CD4-positive, alpha-beta T cell treated with Interleukin-10 for 1 hour (primary cell): ENCODE measurements around the gene ZNF350.
"Not testable (repeated sequence)": the region's sequence is repeated elsewhere in the genome, so short reads cannot be mapped to it uniquely, and the experiment has no call there.

Experiments used
- DNase-seq: peaks from one replicate; pipeline ENCODE4 v3.0.0-alpha.2; 2020

Gene ZNF350

DNA sequence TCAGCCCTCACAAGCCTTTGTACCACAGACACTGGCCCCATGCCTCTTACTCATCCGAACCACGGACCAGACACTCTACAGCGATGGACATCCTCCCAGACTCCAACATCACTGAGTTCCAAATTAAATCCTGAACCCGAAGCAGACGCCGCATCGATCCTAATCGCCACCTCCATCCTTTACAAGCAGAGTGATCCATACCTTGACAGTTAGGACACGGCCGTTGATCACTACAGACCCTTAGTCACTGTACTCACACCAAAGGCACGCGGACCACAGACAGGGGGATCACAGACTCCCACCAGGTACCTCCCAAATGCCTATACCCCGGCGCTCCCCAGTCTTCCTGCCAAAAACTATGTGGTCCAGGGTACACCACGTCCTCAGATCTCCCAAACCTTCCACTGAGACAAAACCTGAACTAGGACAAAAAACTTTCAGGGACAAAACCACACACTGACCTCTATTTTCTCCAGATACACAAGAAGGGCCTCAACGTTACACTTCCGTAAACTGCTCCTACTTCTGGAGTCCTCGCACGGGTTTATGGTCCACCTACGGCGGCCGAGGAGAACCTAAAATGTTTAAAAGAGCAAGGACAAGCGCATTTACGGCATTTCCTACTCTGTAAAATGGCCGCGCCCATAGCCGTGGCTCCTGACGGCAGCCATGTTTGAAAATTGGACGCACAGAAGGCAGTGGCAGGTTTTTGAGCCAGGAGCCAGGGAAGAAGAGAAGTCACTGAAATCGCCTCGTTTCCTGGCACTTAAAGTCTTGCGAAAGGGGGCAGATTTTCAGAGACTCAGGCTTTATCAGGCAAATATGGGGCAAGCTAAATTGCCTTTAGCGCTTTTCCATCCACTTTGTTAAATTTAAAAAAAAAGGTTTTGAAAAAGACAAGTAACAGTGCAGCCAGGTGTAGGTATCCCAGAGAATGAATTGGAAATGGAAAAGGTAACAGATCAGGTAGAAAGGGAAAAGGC is at the start of gene ZNF350:
Gene ZNF350 (minus strand): TSS at position 532 of the 983 bp plus-strand sequence. CDS start 12,480 bp downstream, outside the sequence.
- peak; percentile 95 for DNase-seq

DNA sequence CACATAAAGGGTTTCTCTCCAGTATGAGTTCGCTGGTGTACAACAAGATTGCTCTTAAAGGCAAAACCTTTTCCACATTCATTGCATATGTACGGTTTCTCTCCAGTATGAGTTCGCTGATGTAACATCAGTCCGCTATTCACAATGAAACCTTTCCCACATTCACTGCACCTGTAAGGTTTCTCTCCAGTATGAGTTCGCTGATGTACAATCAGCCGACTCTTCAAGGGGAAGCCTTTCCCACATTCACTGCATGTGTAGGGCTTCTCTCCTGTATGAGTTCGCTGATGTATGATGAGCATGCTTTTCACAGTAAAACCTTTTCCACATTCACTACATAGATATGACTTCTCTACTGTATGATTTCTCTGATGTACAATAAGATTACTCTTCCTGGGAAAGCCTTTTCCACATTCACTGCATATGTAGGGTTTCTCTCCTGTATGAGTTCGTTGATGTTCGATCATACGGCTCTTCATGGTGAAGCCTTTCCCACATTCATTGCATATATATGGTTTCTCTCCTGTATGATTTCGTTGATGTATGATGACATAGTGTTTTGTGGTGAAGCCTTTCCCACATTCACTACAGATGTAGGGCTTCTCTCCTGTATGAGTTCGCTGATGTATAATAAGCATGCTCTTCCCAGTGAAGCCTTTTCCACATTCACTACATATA is 47.5 kb upstream of the ZNF350 start:
- no peak for DNase-seq

DNA sequence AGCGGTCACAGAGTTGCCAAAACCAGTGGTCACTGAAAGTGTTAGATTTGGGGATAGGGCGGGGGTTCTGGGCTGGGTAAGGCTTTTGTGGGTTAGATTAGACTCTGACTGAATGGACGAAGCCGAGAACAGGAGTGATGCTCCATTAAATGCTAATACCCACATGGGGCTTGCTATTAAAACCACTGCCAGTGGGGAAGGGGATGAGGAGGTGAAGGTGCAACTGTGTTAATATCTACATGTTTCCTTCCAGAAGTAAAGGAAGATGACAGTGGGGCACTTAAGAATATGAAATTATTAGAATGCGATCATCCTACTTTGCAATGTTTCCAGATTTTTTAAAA is 42.1 kb upstream of the ZNF350 start:
- DNase-seq: no peak

DNA sequence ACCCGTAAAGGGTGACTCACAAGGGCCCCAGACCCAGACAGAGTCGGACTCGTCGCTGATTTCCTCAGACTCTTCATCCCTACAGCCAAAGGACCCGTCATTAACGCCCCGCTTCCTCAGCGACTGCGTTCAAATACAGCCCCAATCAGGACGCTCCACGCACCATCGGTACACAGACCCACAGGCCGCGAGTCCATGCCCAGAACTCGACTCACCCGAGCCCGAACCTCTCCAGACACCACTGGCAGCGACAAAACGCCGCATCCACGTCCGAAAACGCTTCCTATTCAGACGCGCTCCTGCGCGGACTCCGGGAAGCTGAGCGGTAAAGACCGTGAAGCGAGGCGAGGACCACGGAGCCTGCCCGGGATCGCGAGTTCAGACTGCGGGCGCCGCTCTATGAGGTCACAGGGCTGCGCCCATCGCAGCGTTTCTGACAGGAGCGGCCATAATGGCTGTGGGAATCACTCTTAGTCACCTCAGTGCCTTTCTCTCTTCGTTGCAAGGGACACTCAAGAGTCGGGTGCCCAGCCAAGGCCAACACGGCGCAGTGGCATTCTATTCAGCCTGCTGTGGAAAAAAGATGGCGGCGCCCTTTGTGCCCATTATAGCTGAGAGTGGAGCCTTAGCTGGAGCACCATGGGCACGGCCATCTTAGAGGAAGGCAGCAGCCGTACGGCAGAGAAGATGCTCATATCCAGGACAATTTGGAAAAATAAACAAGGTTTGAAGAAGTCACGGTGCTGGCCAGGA is 41.6 kb upstream of the ZNF350 start, which contains the start of gene ZNF614:
Gene ZNF614 (minus strand): TSS at position 353 of the 753 bp plus-strand sequence. CDS start 2,634 bp downstream, outside the sequence.
- DNase-seq: peak; percentile 86

DNA sequence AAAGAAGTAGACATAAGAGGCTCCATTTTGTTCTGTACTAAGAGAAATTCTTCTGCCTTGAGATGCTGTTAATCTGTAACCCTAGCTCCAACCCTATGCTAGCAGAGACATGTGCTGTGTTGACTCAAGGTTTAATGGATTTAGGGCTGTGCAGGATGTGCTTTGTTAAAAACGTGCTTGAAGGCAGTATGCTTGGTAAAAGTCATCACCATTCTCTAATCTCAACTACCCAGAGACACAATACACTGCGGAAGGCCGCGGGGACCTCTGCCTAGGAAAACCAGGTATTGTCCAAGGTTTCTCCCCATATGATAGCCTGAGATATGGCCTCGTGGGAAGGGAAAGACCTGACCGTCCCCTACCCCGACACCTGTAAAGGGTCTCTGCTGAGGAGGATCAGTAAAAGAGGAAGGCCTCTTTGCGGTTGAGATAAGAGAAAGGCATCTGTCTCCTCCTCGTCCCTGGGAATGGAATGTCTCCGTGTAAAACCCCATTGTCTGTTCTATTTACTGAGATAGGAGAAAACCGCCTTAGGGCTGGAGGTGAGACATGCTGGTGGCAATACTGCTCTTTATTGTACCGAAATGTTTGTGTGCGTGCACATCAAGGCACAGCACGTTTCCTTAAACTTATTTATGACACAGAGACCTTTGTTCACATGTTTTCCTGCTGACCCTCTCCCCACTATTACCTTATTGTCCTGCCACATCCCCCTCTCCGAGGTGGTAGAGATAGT is 39.8 kb upstream of the ZNF350 start:
- DNase-seq: not testable (repeated sequence)

DNA sequence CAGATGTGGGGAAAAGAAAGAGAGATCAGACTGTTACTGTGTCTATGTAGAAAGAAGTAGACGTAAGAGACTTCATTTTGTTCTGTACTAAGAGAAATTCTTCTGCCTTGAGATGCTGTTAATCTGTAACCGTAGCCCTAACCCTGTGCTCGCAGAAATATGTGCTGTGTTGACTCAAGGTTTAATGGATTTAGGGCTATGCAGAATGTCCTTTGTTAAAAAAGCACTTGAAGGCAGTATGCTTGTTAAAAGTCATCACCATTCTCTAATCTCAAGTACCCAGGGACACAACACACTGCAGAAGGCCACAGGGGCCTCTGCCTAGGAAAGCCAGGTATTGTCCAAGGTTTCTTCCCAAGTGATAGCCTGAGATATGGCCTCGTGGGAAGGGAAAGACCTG is 37.8 kb upstream of the ZNF350 start:
- DNase-seq: not testable (repeated sequence)

DNA sequence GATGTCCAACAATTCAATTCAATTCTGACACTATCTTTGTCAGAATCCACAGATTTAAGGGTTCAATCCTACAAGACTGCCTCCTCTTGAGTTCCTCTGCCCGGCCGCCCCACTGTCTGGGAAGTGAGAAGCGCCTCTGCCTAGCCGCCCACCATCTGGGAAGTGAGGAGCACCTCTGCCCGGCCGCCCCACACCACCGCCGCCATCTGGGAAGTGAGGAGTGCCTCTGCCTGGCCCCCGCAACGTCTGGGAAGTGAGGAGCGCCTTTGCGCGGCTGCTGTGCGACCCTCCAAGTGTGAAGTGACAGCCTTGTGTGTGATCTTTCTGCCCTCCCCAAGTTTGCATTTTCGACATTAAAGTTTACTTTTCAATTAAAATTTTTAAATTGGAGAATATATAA is 35.6 kb upstream of the ZNF350 start:
- DNase-seq: no peak

DNA sequence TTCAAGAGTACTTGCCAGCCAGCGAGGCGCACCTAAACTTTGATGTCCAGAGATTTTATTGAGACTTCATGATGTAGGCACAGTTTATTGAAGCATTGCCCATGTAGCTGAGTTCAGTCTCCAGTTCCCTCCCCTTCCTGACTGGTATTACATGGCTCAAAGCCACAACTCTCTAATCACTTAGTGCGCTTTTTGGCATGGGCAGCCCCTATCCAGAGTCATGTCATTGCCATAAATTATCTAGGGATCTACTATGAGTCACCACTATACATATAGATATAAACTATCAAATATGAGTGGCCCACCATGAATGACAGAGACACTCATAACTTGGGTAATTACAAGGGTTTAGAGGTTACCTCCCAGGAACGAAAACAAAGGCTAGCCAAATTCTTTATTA is 33.9 kb upstream of the ZNF350 start:
- DNase-seq: no peak

DNA sequence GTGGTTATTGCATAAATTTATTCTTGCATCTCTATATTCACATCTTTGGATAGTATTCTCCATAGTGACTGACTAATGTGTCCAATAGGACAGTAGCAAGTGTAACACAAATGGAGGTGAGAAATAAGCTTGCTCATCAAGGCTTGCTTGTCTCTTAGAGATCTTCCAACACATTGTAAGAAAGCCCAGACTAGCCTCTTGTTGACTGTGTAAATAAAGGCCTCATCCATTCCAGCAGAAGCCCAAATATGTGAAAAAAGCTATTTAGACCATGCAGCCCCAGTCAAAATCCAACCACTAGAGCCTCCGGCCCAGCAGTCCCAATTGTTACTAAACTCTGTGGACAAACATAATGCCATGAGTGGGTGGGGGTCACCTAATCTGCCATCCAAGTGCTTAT is 24.0 kb upstream of the ZNF350 start:
- no peak for DNase-seq

DNA sequence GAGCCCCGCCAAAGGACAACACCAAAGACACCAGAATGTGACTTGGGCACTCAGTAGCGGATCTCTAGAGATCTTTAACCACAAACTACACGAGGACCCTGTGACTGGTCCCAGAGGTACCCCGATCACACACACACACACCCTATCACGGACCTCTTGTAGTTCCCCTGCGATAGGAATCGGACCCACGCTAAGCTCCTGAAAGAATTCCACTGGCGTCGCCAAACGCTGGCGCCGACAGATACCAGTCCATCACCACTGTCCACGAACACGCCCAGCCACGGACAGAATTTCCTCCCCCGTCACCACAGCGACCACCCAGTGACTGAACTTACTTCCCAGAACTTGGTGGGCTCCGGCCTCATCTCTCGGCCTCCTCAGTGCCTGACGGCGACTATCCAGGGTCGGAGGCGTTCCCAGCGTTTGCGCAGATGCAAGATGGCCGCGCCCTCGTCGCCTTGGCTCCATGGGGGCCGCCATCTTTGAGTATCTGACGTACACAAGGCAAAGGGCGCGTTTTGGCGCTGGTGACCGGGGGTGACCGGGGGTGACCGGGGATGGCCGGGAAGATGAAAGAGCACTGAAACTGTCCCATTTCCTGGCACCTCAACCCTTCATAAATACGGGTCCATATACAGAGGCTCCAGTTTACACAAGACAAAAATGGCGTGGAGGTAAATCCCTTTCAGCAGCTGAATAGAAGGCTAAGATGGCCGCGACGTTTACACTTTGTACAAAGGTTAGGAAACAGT is 21.3 kb upstream of the ZNF350 start, which contains the start of gene ZNF615:
Gene ZNF615 (minus strand): TSS at position 406 of the 752 bp plus-strand sequence. CDS start 4,500 bp downstream, outside the sequence.
- peak; percentile 89 for DNase-seq

DNA sequence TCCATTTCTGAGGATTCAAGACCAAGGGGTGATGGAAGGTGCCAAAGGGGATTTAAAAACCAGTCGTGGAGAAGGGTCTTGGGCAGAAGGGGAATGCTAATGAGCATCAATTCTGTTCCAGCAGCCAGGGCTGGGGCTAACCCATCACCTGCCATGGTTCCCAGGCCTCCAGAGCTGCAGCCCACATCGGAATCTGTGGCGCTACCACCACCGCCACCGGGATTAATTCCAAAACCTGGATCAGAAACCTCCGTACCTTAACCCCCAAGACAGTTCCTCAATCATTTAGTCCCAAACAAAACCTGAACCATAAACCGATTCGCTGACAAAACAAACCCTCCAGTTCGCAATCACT is 20.8 kb upstream of the ZNF350 start:
- no peak for DNase-seq

DNA sequence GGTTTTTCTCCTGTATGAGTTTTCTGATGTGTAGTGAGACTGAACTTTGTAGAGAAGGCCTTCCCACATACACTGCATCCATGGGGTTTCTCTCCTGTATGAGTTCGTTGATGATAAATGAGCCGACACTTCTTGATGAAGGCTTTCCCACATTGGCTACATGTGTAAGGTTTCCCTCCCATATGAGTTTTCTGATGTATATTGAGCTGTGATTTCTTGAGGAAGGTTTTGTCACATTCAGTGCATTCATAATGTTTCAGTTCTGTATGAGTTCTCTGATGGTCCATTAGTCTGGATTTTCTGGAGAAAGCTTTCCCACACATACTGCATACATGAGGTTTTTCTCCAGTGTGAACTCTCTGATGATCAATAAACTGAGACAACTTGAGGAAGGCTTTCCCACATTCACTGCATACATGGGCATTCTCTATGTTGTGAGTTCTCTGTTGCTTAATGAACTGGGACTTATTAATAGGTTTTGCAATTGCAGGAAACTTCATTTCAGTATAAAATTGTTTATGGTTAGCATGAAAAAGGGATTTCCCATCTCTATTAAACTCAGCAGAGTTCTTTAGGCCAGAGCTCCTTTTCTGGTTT is 7.5 kb upstream of the ZNF350 start:
- no peak for DNase-seq

DNA sequence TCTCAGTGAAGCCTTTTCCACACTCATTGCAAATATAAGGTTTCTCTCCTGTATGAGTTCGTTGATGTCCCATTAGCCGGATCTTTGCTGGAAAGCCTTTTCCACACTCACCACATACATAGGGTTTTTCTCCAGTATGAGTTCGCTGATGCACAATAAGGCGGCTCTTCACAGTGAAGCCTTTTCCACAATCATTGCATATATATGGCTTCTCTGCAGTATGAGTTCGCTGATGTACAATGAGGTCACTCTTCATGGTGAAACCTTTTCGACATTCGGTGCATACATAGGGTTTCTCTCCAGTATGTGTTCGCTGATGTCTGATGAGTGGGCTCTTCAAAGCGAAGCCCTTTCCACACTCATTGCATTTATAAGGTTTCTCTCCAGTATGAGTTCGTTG is 6.8 kb upstream of the ZNF350 start:
- no peak for DNase-seq

DNA sequence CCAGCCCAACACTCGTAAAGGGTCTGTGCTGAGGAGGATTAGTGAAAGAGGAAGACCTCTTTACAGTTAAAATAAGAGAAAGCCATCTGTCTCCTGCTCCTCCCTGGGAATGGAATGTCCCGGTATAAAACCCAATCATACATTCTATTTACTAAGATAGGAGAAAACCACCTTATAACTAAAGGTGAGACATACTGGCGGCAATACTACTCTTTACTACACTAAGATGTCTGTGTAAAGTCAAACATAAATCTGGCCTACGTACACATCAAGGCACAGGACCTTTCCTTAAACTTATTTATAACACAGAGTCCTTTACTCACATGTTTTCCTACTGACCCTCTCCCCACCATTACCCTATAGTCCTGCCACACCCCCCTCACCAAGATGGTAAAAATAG is 3.3 kb downstream of the ZNF350 start:
- DNase-seq: no peak

DNA sequence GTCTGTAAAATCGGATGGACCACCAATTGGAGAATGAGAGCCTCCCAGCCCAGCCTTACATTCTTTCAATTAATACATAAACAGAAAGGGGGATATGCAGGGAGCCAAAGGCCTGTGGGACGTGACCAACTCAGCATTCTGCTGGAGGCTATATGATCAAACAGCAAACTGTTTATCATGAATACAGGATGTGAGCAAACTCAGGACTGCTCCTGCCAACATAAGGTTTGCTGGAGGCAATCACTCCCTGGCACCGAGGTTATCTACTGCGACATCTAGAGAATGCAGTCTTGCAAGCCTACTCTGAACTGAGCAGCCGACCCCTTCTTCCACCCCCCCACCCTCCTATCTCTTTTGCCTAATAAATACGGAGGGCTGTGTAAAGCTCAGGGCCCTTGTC is 5.7 kb downstream of the ZNF350 start:
- DNase-seq: not testable (repeated sequence)

DNA sequence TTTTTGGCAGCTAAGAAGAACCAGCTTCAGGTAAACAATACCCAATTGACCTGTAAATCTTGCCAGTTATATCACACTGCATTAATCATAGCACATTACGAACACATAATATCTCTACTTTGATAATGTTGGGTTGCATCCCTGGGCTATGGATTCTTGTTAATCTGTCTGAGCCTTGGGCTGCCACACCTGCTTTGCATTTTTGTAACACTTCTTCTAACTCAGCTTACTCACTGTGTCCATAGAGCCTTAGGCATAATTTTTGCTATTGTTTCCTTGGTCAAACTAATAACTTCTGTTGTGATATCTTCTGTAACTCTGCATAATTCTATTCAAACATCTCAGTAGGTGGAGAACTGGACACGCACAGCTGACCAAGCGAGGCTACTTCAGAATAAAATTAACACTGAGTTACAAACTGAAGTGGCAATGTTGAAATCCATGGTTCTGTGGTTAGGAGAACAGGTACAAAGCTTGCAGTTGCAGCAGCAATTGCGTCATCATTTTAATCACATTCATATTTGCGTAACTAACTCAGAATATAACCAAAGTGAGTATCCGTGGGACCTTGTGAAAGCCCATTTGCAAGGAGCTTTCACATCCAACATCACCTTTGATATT is 6.4 kb downstream of the ZNF350 start:
- DNase-seq: no peak

DNA sequence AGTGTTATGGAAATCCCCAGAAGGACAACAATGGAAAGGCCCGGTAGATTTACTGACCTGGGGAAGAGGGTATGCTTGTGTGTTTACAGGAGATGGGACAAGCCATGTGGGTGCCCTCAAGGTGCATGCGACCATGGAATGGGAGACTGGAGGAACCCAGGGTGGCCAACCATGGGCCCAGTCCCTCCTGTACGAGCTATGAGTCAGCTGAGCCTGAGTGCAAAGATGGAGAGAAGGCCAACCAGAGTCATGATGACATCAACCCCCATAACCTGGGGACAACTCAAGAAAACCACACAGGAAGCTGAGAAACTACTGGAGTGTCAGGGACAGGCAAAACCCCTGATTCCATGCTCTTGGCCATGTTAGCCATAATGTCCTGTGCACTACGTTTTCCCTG is 7.8 kb downstream of the ZNF350 start:
- no peak for DNase-seq

DNA sequence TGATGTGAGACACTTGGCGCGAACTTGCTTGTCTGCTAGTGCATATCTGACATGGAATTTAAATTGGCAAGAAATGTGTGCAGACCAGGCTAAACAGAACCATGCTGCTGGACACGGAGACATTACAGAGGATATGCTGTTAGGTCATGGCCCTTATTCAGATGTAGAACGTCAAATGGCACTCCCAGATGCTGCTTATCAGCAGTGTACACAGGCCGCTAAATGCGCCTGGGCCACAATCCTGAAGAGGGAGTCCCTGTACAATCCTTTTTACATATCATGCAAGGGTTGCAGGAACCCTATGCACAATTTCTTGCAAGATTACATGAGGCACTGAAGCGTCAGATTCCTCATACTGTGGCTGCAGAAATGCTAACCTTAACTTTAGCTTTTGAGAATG is 9.3 kb downstream of the ZNF350 start:
- DNase-seq: no peak

DNA sequence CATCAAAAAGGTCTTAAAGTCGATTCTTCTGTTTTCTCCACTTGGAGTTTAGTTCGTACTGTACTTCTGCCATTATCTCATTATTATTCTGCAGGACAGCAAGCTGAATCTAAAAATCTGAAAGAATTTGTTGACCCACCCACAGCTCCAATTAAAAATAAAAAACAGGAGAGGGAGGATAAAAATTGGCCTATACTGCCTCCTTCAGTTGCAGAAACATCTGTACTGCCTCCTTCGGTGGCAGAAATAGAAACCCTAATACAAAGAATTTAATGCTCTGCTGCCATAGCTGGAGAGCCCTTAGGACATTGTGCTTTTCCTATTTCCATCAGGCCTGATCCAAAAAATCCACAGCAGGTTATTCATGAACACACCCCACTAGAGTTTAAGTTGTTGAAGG is 9.8 kb downstream of the ZNF350 start:
- DNase-seq: no peak

DNA sequence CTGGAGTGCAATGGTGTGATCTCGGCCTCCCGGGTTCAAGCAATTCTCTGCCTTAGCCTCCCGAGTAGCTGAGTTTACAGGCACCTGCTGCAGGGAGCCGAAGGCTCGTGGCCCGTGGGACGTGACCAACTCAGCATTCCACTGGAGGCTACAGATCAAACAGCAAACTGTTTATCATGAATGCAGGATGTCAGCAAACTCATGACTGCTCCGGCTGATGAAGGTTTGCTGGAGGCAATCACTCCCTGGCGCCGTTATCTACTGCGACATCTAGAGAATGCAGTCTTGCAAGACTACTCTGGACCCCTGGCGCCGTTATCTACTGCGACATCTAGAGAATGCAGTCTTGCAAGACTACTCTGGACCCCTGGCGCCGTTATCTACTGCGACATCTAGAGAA is 10.9 kb downstream of the ZNF350 start:
- DNase-seq: not testable (repeated sequence)

DNA sequence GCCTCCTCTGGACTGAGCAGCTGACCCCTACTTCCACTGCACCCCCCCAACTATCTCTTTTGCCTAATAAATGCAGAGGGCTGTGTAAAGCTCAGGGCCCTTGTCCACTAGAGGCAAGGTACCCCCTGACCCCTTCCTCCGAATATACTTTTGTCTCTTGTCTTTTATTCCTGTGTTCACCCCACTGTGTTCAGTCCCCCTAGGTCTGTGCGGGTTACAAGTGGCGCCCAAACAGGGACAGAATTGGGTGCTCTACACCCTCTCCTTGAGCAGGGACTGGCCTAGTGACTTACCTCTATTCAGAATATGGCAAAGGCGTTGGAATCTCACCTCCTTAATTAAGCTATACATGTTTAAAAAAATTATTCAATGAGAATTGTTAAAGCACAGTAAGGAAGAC is 15.0 kb downstream of the ZNF350 start:
- DNase-seq: peak; percentile 24
